HepG2 (cell line): Measurements from ENCODE around the gene ABCG5. TPM values are rescaled to one million over a fixed set of nuclear protein-coding genes. Genes with fewer than 3 reads are reported as not detected.

ENCODE experiments used
- ATAD3A ChIP-seq: sonication (generic); formaldehyde crosslinking; IDR thresholded peaks from 2 replicates; pipeline ENCODE4 v1.4.0; 2020; ENCODE audit warnings: missing genetic modification reagents
- DNMT3B ChIP-seq: conservative IDR thresholded peaks from 2 replicates; pipeline ENCODE4 v1.6.1; 2016; ENCODE audit warnings: missing biosample characterization, control low read depth
- EHMT2 ChIP-seq: fragments of 200-600 bp; sonication (generic); IDR thresholded peaks from 2 replicates; pipeline ENCODE4 v1.7.0; 2017; ENCODE audit warnings: antibody characterized with exemption, low read depth, low read length, borderline replicate concordance
- ETV6 ChIP-seq: sonication (generic); formaldehyde crosslinking; conservative IDR thresholded peaks from 2 replicates; pipeline ENCODE4 v1.4.0; 2020; ENCODE audit warnings: missing genetic modification reagents
- GATA4 ChIP-seq: sonication (generic); IDR thresholded peaks from 2 replicates; pipeline ENCODE4 v1.6.1; 2016; ENCODE audit warnings: antibody characterized with exemption, low read depth, borderline replicate concordance
- MAZ ChIP-seq, 2 experiments: sonication (generic) in 1 of 2; formaldehyde crosslinking in 1 of 2; IDR thresholded peaks; 2 replicates each; pipeline versions ENCODE4 v1.5.0 to v1.6.1; 2012 to 2020; ENCODE audit warnings: low read depth in 2 of 2, mild to moderate bottlenecking in 2 of 2, borderline replicate concordance in 1 of 2, improper control_type of control experiment in 1 of 2, low read length in 1 of 2, missing genetic modification reagents in 1 of 2, moderate library complexity in 1 of 2
- PPARG ChIP-seq: conservative IDR thresholded peaks from 2 replicates; pipeline ENCODE4 v1.6.1; 2016; ENCODE audit warnings: missing biosample characterization, missing genetic modification reagents
- RAD51 ChIP-seq: fragments of 450-650 bp; IDR thresholded peaks from 2 replicates; pipeline ENCODE4 v1.6.1; 2016; ENCODE audit warnings: borderline replicate concordance
- RBM39 ChIP-seq: fragments of 200-400 bp; formaldehyde crosslinking; IDR thresholded peaks from one replicate; pipeline ENCODE4 v1.6.1; 2018; ENCODE audit warnings: antibody characterized with exemption, mild to moderate bottlenecking, low read depth, low read length; ENCODE audit not compliant: poor library complexity, severe bottlenecking
- RFXAP ChIP-seq: sonication (generic); formaldehyde crosslinking; IDR thresholded peaks from 2 replicates; pipeline ENCODE4 v1.4.0; 2020; ENCODE audit warnings: missing genetic modification reagents, borderline replicate concordance
- SAFB2 ChIP-seq: sonication (generic); formaldehyde crosslinking; IDR thresholded peaks from 2 replicates; pipeline ENCODE4 v1.5.1; 2020; ENCODE audit warnings: missing genetic modification reagents, low read depth, mild to moderate bottlenecking, borderline replicate concordance
- SALL1 ChIP-seq: sonication (generic); formaldehyde crosslinking; IDR thresholded peaks from 2 replicates; pipeline ENCODE4 v1.8.0; 2022; ENCODE audit warnings: mild to moderate bottlenecking, missing genetic modification reagents
- SOX13 ChIP-seq, 3 experiments: fragments of 450-650 bp in 1 of 3; sonication (generic) in 1 of 3; formaldehyde crosslinking in 1 of 3; IDR thresholded peaks in 2 of 3; conservative IDR thresholded peaks in 1 of 3; 2 replicates each; pipeline versions ENCODE4 v1.5.0 to v1.6.1; 2016 to 2020; ENCODE audit warnings: antibody characterized with exemption in 1 of 3, mild to moderate bottlenecking in 1 of 3, missing compliant biosample characterization in 1 of 3, missing genetic modification reagents in 1 of 3, moderate library complexity in 1 of 3
- THAP11 ChIP-seq: IDR thresholded peaks from 2 replicates; pipeline ENCODE4 v1.6.1; 2016; ENCODE audit warnings: missing biosample characterization, missing genetic modification reagents
- ZHX1 ChIP-seq: sonication (generic); formaldehyde crosslinking; IDR thresholded peaks from 2 replicates; pipeline ENCODE4 v1.8.1; 2022; ENCODE audit warnings: low read depth, mild to moderate bottlenecking, missing genetic modification reagents
- ZNF232 ChIP-seq: sonication (generic); formaldehyde crosslinking; IDR thresholded peaks from 2 replicates; pipeline ENCODE4 v1.4.0; 2020; ENCODE audit warnings: missing genetic modification reagents, borderline replicate concordance
- ZNF430 ChIP-seq: sonication (generic); formaldehyde crosslinking; IDR thresholded peaks from 2 replicates; pipeline ENCODE4 v1.9.0; 2021; ENCODE audit warnings: mild to moderate bottlenecking, missing genetic modification reagents
- ZNF468 ChIP-seq: sonication (generic); formaldehyde crosslinking; IDR thresholded peaks from 2 replicates; pipeline ENCODE4 v1.8.0; 2022; ENCODE audit warnings: mild to moderate bottlenecking, moderate library complexity, missing genetic modification reagents
- ZNF703 ChIP-seq: sonication (generic); formaldehyde crosslinking; IDR thresholded peaks from 2 replicates; pipeline ENCODE4 v1.5.1; 2020; ENCODE audit warnings: missing genetic modification reagents, mild to moderate bottlenecking, moderate library complexity, borderline replicate concordance
- ZNF782 ChIP-seq: sonication (generic); formaldehyde crosslinking; IDR thresholded peaks from 2 replicates; pipeline ENCODE4 v1.4.0; 2020; ENCODE audit warnings: missing genetic modification reagents, mild to moderate bottlenecking, borderline replicate concordance
- polyA plus RNA-seq, 8 experiments: library from polyadenylated mRNA; depleted of rRNA in 3 of 8; stranded (reverse) in 7 of 8; unstranded in 1 of 8; fragments of >200 nt; fragmentation: Illumina TruSeq in 4 of 8; extraction: Trizol in 4 of 8; gene quantifications; 2 replicates each; pipeline versions ENCODE4 v1.2.1 to v1.2.3, GENCODE V29; 2011 to 2016; ENCODE audit warnings: low read depth in 4 of 8, missing spikeins in 1 of 8, mixed read lengths in 1 of 8; ENCODE audit not compliant: insufficient read depth in 1 of 8
- total RNA-seq, 5 experiments: library from RNA; depleted of rRNA; stranded (reverse); fragments of >200 nt; fragmentation: Illumina TruSeq; extraction: Trizol; gene quantifications; 2 replicates each; pipeline ENCODE4 v1.2.3, GENCODE V29; 2016; ENCODE audit warnings: low read depth in 1 of 5
- TF ChIP-seq, protein P1 (sequence below): sonication (generic); formaldehyde crosslinking; IDR thresholded peaks from 2 replicates; pipeline ENCODE4 v1.8.1; 2023; ENCODE audit warnings: missing genetic modification reagents, inconsistent platforms, borderline replicate concordance
- TF ChIP-seq, protein P2 (sequence below): sonication (generic); formaldehyde crosslinking; IDR thresholded peaks from 2 replicates; pipeline ENCODE4 v1.8.0; 2022; ENCODE audit warnings: mild to moderate bottlenecking, missing genetic modification reagents
- TF ChIP-seq, protein P3 (sequence below): sonication (generic); formaldehyde crosslinking; IDR thresholded peaks from 2 replicates; pipeline ENCODE4 v1.4.0; 2020; ENCODE audit warnings: mild to moderate bottlenecking, missing genetic modification reagents

ABCG5 gene
- total and polyA plus RNA-seq, 2 of the 13 experiments (the other 11 are each of a cell fraction or from before 2014, with no cell fraction given): 15.1 to 39.0 TPM

- TF ChIP-seq SOX13 (IDR thresholded peaks at IDR 0.05) (no peak), SOX13 (CRISPR knock-in tag; conservative IDR thresholded peaks at IDR 0.05 in 1 of 2, IDR thresholded peaks at IDR 0.05 in 1 of 2) (no peak), ATAD3A (CRISPR knock-in tag) (no peak), RBM39 (no peak), SAFB2 (CRISPR knock-in tag) (no peak), ZNF468 (CRISPR knock-in tag) (no peak), ZHX1 (CRISPR knock-in tag) (0 out of 2 replicates have a peak, but pooled peaks have one; percentile 16), MAZ (IDR thresholded peaks at IDR 0.05; ENCODE audit: borderline replicate concordance, low read depth, low read length) (no peak), MAZ (CRISPR knock-in tag; IDR thresholded peaks at IDR 0.05; ENCODE audit: low read depth) (no peak; the same call in 1 of the 2 replicates), DNMT3B (CRISPR knock-in tag) (no peak), ZNF782 (CRISPR knock-in tag) (no peak), ZNF430 (CRISPR knock-in tag) (0 out of 2 replicates have a peak, but pooled peaks have one; percentile 16), SALL1 (CRISPR knock-in tag) (peak; percentile 19; the same call in 1 of the 2 replicates), ZNF703 (no peak), GATA4 (no peak), THAP11 (CRISPR knock-in tag) (no peak), ETV6 (CRISPR knock-in tag) (no peak), RFXAP (CRISPR knock-in tag) (no peak), RAD51 (no peak), ZNF232 (CRISPR knock-in tag) (no peak), EHMT2 (no peak), PPARG (CRISPR knock-in tag) (no peak)
- TF ChIP-seq, protein P1, sequence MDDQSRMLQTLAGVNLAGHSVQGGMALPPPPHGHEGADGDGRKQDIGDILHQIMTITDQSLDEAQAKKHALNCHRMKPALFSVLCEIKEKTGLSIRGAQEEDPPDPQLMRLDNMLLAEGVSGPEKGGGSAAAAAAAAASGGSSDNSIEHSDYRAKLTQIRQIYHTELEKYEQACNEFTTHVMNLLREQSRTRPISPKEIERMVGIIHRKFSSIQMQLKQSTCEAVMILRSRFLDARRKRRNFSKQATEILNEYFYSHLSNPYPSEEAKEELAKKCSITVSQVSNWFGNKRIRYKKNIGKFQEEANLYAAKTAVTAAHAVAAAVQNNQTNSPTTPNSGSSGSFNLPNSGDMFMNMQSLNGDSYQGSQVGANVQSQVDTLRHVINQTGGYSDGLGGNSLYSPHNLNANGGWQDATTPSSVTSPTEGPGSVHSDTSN (CRISPR knock-in tag): no peak
- TF ChIP-seq, protein P2, sequence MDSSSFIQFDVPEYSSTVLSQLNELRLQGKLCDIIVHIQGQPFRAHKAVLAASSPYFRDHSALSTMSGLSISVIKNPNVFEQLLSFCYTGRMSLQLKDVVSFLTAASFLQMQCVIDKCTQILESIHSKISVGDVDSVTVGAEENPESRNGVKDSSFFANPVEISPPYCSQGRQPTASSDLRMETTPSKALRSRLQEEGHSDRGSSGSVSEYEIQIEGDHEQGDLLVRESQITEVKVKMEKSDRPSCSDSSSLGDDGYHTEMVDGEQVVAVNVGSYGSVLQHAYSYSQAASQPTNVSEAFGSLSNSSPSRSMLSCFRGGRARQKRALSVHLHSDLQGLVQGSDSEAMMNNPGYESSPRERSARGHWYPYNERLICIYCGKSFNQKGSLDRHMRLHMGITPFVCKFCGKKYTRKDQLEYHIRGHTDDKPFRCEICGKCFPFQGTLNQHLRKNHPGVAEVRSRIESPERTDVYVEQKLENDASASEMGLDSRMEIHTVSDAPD: peak; percentile 3; the same call in 1 of the 2 replicates
- TF ChIP-seq, protein P3, sequence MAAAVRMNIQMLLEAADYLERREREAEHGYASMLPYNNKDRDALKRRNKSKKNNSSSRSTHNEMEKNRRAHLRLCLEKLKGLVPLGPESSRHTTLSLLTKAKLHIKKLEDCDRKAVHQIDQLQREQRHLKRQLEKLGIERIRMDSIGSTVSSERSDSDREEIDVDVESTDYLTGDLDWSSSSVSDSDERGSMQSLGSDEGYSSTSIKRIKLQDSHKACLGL (CRISPR knock-in tag): no peak
These were observed 4.2 kb upstream of the ABCG5 start (continued) for GRCh38 chr2:43842866-43843226.
